Myocyte (in vitro differentiated cells): ENCODE data around the gene EYA3. TPM values are rescaled to one million over a fixed set of nuclear protein-coding genes. Genes with fewer than 3 reads are reported as not detected.
A peak's percentile ranks its signal among the peaks of the same experiment; 100 is the strongest.

Source experiments
- DNase-seq: peaks from one replicate; pipeline ENCODE4 v3.0.0-alpha.2; 2012; ENCODE audit warnings: low read depth
- total RNA-seq: library from RNA; depleted of rRNA; stranded (reverse); fragments of >200 nt; gene quantifications from 2 replicates; pipeline ENCODE4 v1.2.3, GENCODE V29; 2014

EYA3 gene
- total RNA-seq, 1 donor from 2014 or later = 22.0 TPM

GRCh38 chr1:28113242-28113572 is 24.8 kb upstream of the EYA3 start:
- no peak for DNase-seq

- peak; percentile 39 for DNase-seq
These were observed 24.2 kb upstream of the EYA3 start for GRCh38 chr1:28112388-28113241.

GRCh38 chr1:28111157-28111556 is 22.7 kb upstream of the EYA3 start:
- DNase-seq = no peak

GRCh38 chr1:28110555-28110954 is 22.1 kb upstream of the EYA3 start:
- DNase-seq = no peak

- no peak for DNase-seq
These were observed 21.2 kb upstream of the EYA3 start for GRCh38 chr1:28109639-28110038.

GRCh38 chr1:28108001-28108400 is 19.6 kb upstream of the EYA3 start:
- no peak for DNase-seq

GRCh38 chr1:28104866-28105467 is 16.6 kb upstream of the EYA3 start:
- peak; percentile 40 for DNase-seq

GRCh38 chr1:28102189-28102588 is 13.8 kb upstream of the EYA3 start:
- DNase-seq = no peak

- DNase-seq = peak; percentile 98
These were observed 10.8 kb upstream of the EYA3 start for GRCh38 chr1:28099050-28099769.

- DNase-seq = no peak
These were observed 8.7 kb upstream of the EYA3 start for GRCh38 chr1:28097100-28097472.

GRCh38 chr1:28096210-28097099 is 8.0 kb upstream of the EYA3 start:
- DNase-seq = no peak

- peak; percentile 58 for DNase-seq
These were observed 2.8 kb upstream of the EYA3 start for GRCh38 chr1:28091043-28091781.

- peak; percentile 45 for DNase-seq
These were observed 719 bp downstream of the EYA3 start for GRCh38 chr1:28087614-28088167.

- no peak for DNase-seq
These were observed 1.8 kb downstream of the EYA3 start for GRCh38 chr1:28086651-28087050.

GRCh38 chr1:28085129-28085528 is 3.3 kb downstream of the EYA3 start:
- no peak for DNase-seq

GRCh38 chr1:28083876-28084275 is 4.5 kb downstream of the EYA3 start:
- DNase-seq = no peak

GRCh38 chr1:28078680-28079626 is 9.5 kb downstream of the EYA3 start:
- DNase-seq = no peak

GRCh38 chr1:28078262-28078661 is 10.1 kb downstream of the EYA3 start:
- no peak for DNase-seq

GRCh38 chr1:28074892-28075511 is 13.4 kb downstream of the EYA3 start:
- no peak for DNase-seq
